OCI-LY1 (cell line): ENCODE results near the gene CACNA1E.

Experiments
- H2AFZ ChIP-seq: fragments of 200-600 bp; sonication (generic), shearing (Covaris generic); 2 replicates; pipeline ENCODE4 v1.6.0; 2014; ENCODE audit warnings: antibody characterized with exemption, mild to moderate bottlenecking, low read length
- H3F3A ChIP-seq: fragments of 200-600 bp; sonication (generic), shearing (Covaris generic); 2 replicates; pipeline ENCODE4 v1.6.0; 2014; ENCODE audit warnings: mild to moderate bottlenecking, antibody characterized with exemption, low read length, moderate library complexity; ENCODE audit not compliant: insufficient read depth
- H3K27ac ChIP-seq: fragments of 200-600 bp; sonication (generic); 2 replicates; pipeline ENCODE4 v1.5.1; 2014; ENCODE audit warnings: low read length, mixed run types, mild to moderate bottlenecking, low read depth; ENCODE audit not compliant: poor library complexity, severe bottlenecking
- H3K27me3 ChIP-seq: fragments of 200-600 bp; sonication (generic); 2 replicates; pipeline ENCODE4 v1.6.0; 2014; ENCODE audit warnings: antibody characterized with exemption, mild to moderate bottlenecking, low read length, moderate library complexity; ENCODE audit not compliant: insufficient read depth
- H3K36me3 ChIP-seq: fragments of 200-600 bp; sonication (generic); 2 replicates; pipeline ENCODE4 v1.6.1; 2014; ENCODE audit warnings: mild to moderate bottlenecking, antibody characterized with exemption, low read length, moderate library complexity, mixed read lengths; ENCODE audit not compliant: insufficient read depth
- H3K4me1 ChIP-seq: fragments of 200-600 bp; sonication (generic); 2 replicates; pipeline ENCODE4 v1.5.1; 2014; ENCODE audit warnings: mild to moderate bottlenecking, low read length, moderate library complexity; ENCODE audit not compliant: insufficient read depth, severe bottlenecking
- H3K4me2 ChIP-seq: fragments of 200-600 bp; sonication (generic), shearing (Covaris generic); 2 replicates; pipeline ENCODE4 v1.6.1; 2014; ENCODE audit warnings: low read length
- H3K4me3 ChIP-seq: fragments of 200-600 bp; sonication (generic); 2 replicates; pipeline ENCODE4 v1.5.1; 2014; ENCODE audit warnings: low read length, low read depth, mild to moderate bottlenecking, mixed read lengths; ENCODE audit not compliant: poor library complexity, severe bottlenecking
- H3K79me2 ChIP-seq: fragments of 200-600 bp; shearing (Covaris generic); 2 replicates; pipeline ENCODE4 v1.6.1; 2016; ENCODE audit warnings: mixed run types, low read length, mixed read lengths; ENCODE audit not compliant: insufficient read depth
- H3K9ac ChIP-seq: fragments of 200-600 bp; sonication (generic), shearing (Covaris generic); 2 replicates; pipeline ENCODE4 v1.6.1; 2014; ENCODE audit warnings: mild to moderate bottlenecking, low read length, mixed read lengths
- H3K9me2 ChIP-seq: fragments of 200-600 bp; sonication (generic), shearing (Covaris generic); 2 replicates; pipeline ENCODE4 v1.6.1; 2014; ENCODE audit warnings: low read depth, mild to moderate bottlenecking, low read length, mixed read lengths
- H3K9me3 ChIP-seq: fragments of 200-600 bp; shearing (Covaris generic); 2 replicates; pipeline ENCODE4 v1.6.1; 2014; ENCODE audit warnings: low read length, mixed read lengths
- H4K20me1 ChIP-seq: fragments of 200-600 bp; sonication (generic), shearing (Covaris generic); 2 replicates; pipeline ENCODE4 v1.6.0; 2016; ENCODE audit warnings: mild to moderate bottlenecking, low read length; ENCODE audit not compliant: insufficient read depth
- EZH2 ChIP-seq: fragments of 200-600 bp; sonication (generic), shearing (Covaris generic); IDR thresholded peaks from 2 replicates; pipeline ENCODE4 v1.8.0; 2017; ENCODE audit warnings: borderline replicate concordance, mixed run types, mild to moderate bottlenecking, antibody characterized with exemption, low read length, moderate library complexity, mixed read lengths
- TF ChIP-seq, protein P1 (sequence below): fragments of 200-600 bp; sonication (generic), shearing (Covaris generic); IDR thresholded peaks from 2 replicates; pipeline ENCODE4 v1.5.1; 2017; ENCODE audit warnings: mild to moderate bottlenecking, antibody characterized with exemption, low read length, moderate library complexity, mixed read lengths

The CACNA1E gene

DNA sequence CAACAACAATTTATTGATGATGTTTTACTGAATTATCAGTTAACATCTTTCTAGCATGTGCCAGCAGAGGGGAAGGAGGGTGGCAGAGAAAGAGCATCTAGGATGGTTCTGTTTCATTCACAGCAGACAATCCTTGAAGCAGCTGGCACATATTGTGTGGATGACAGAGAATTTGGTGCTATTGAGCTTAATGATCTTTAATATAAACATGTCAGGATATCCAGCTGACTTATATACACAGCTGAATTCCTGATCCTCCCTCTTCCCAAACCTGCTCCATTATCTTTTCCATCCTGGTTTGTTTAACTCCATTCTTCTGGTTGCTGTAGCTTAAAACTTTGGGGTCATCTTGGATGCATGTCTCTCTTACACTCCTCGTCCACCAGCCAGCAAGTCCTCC is 218.6 kb downstream of the CACNA1E start:
- TF ChIP-seq, protein P1, sequence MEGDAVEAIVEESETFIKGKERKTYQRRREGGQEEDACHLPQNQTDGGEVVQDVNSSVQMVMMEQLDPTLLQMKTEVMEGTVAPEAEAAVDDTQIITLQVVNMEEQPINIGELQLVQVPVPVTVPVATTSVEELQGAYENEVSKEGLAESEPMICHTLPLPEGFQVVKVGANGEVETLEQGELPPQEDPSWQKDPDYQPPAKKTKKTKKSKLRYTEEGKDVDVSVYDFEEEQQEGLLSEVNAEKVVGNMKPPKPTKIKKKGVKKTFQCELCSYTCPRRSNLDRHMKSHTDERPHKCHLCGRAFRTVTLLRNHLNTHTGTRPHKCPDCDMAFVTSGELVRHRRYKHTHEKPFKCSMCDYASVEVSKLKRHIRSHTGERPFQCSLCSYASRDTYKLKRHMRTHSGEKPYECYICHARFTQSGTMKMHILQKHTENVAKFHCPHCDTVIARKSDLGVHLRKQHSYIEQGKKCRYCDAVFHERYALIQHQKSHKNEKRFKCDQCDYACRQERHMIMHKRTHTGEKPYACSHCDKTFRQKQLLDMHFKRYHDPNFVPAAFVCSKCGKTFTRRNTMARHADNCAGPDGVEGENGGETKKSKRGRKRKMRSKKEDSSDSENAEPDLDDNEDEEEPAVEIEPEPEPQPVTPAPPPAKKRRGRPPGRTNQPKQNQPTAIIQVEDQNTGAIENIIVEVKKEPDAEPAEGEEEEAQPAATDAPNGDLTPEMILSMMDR, result no peak
- TF ChIP-seq EZH2, result no peak
- Histone ChIP-seq H3F3A (no peaks in the 10 kb centered on the region), H3K9ac (no peak overlapping the region), H3K4me2 (no peak overlapping the region), H3K4me3 (no peak overlapping the region), H2AFZ (no peak overlapping the region), H3K4me1 (no peaks in the 10 kb centered on the region), H3K9me3 (no peaks in the 10 kb centered on the region), H3K27me3 (no peaks in the 10 kb centered on the region), H3K79me2 (no peaks in the 10 kb centered on the region), H3K27ac (no peak overlapping the region), H4K20me1 (no peaks in the 10 kb centered on the region), H3K9me2 (no peaks in the 10 kb centered on the region), H3K36me3 (no peaks in the 10 kb centered on the region)

DNA sequence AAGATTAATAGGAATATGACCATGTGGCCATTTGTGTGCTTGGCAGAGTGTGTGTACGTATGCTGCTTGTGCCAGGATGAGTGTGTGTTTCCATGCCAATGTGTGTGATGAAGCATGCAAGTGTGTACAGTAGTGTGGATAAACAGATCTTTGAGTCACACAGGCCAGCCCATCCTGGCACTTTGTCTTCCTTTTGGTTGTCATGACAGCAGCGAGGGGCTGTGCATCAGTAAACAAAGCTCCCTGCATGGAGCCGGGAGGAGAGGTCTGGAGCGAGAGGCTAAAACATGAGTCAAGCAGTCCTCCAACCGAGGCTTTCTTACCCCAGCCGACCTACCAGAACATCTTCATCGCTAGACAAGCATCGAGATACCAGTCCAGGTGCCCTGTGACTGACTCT is 221.2 kb downstream of the CACNA1E start:
- Histone ChIP-seq H3K4me1 (no peaks in the 10 kb centered on the region), H3K27ac (no peak overlapping the region), H3K27me3 (no peaks in the 10 kb centered on the region), H3K9me2 (no peaks in the 10 kb centered on the region), H3K36me3 (no peaks in the 10 kb centered on the region), H3K4me2 (no peak overlapping the region), H4K20me1 (no peaks in the 10 kb centered on the region), H2AFZ (no peak overlapping the region), H3K9ac (no peak overlapping the region), H3F3A (no peaks in the 10 kb centered on the region), H3K9me3 (no peaks in the 10 kb centered on the region), H3K79me2 (no peaks in the 10 kb centered on the region), H3K4me3 (no peak overlapping the region)
- TF ChIP-seq EZH2, result no peak
- TF ChIP-seq, protein P1, result no peak

DNA sequence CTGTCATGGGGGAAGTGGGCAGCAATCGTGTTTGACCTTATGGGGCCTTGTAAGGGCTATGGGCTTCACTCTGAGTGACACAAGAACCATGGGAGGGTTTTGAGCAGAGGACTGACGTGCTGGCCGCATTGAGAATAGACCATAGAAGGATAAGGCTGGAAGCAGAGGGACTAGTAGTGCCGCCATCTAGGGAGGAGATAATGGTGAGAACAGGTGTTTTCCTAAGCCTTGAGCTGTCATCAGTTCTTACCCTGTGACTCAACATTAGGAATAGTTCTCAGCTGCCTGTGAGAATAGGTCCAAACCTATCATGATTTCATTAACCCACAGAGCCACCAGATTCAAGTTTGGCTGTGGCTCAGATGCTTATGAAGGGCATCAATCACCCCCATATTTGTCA is 228.5 kb downstream of the CACNA1E start:
- Histone ChIP-seq H3K27me3 (0 out of 2 replicates have a peak, but pooled peaks cover 4% of the 10 kb centered on the region), H3K9me2 (no peaks in the 10 kb centered on the region), H3F3A (no peaks in the 10 kb centered on the region), H3K4me3 (no peak overlapping the region), H2AFZ (no peak overlapping the region), H3K9ac (no peak overlapping the region), H3K4me2 (no peak overlapping the region), H3K27ac (no peak overlapping the region), H4K20me1 (no peaks in the 10 kb centered on the region), H3K4me1 (no peaks in the 10 kb centered on the region), H3K36me3 (no peaks in the 10 kb centered on the region), H3K9me3 (no peaks in the 10 kb centered on the region), H3K79me2 (no peaks in the 10 kb centered on the region)
- no peak for TF ChIP-seq EZH2
- TF ChIP-seq, protein P1, result no peak
